Esophagus squamous epithelium (tissue), 5 donors: ENCODE measurements around the gene SMYD3. TPM values are rescaled to one million over a fixed set of nuclear protein-coding genes. Genes with fewer than 3 reads are reported as not detected.

Source experiments
- DNase-seq: peaks from one replicate; lab custom pipeline; 2025; lab: John Stamatoyannopoulos, UW
- H3K27ac ChIP-seq, 4 donors: fragments of 200-600 bp; sonication (generic); one replicate each; pipeline ENCODE4 v1.5.1; 2016 to 2019; ENCODE audit warnings: mild to moderate bottlenecking in 1 of 4
- H3K27me3 ChIP-seq, 4 donors: fragments of 200-600 bp; sonication (generic); 1 replicate in 3 of 4; 2 replicates in 1 of 4; pipeline versions ENCODE4 v1.5.1 to v1.6.0; 2017 to 2021; ENCODE audit warnings: antibody characterized with exemption in 1 of 4
- H3K36me3 ChIP-seq, 3 donors: fragments of 200-600 bp; sonication (generic); one replicate each; pipeline ENCODE4 v1.5.1; 2016 to 2019
- H3K4me1 ChIP-seq, 3 donors: fragments of 200-600 bp; sonication (generic); one replicate each; pipeline ENCODE4 v1.5.1; 2017 to 2019
- H3K4me3 ChIP-seq, 4 donors: fragments of 200-600 bp; sonication (generic); 1 replicate in 3 of 4; 2 replicates in 1 of 4; pipeline ENCODE4 v1.5.1; 2016 to 2019; ENCODE audit warnings: mild to moderate bottlenecking in 2 of 4, moderate library complexity in 1 of 4
- H3K9me3 ChIP-seq, 3 donors: fragments of 200-600 bp; sonication (generic); one replicate each; pipeline ENCODE4 v1.5.1; 2016 to 2019
- POLR2A ChIP-seq, 4 donors: fragments of 450-650 bp; IDR thresholded peaks; one replicate each; pipeline ENCODE4 v1.6.1; 2017; ENCODE audit warnings: antibody characterized with exemption in 4 of 4, mild to moderate bottlenecking in 4 of 4, moderate library complexity in 3 of 4
- WGBS, 2 donors: methylation state at CpG; one replicate each; pipeline ENCODE4 v1.1.5; 2018; 5-methylcytosine and 5-hydroxymethylcytosine counted together
- intact Hi-C: fragments of 100-400 bp; cut with DNase I; formaldehyde crosslinking; loops from one replicate; pipeline ENCODE4 v1.15.0; 2022
- total RNA-seq, 4 donors: library from RNA; depleted of rRNA; stranded (reverse); fragments of >200 nt; gene quantifications; one replicate each; pipeline ENCODE4 v1.1.0, GENCODE V29; 2016
- TF ChIP-seq, protein P1 (sequence below), 6 experiments: fragments of 450-650 bp in 4 of 6; fragments of 200-600 bp in 2 of 6; sonication (generic) in 2 of 6; IDR thresholded peaks; one replicate each; pipeline ENCODE4 v1.5.1; 2016 to 2019; ENCODE audit warnings: antibody characterized with exemption in 6 of 6, mild to moderate bottlenecking in 4 of 6, moderate library complexity in 4 of 6
- donor health status: DM: yes; HTN: yes; CAD: no.

SMYD3 gene
- total RNA-seq, 4 donors from 2014 or later, result 8.4 to 15.8 (median 11.5) TPM

DNA sequence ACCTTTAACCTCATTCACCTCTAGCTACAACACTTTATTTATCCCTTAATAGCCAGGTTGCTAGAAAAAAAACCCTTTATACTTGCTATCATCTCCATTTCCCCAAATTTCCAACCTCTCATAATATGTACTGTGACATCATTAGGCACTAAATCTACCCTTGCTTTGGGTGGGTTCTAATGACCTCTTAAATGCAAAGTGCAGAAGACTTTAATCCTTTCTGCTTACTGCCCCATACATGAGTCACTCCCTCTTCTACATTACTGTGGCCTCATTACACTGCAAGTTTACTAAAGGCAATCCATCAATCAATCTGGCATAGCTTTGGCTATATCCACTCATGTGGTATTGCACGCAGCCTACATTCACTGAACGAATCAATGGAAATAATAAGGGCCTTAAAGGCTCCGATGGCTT, 353.3 kb downstream of the SMYD3 start:
- H3K4me3 ChIP-seq, result no peak overlapping the region
- peaks cover 0 to 6% (median 0%) of the 10 kb centered on the region in 3 donors for H3K4me1 ChIP-seq
- 74 to 88% methylated on average over 3 of the region's 3 CpGs for WGBS, 2 donors
- H3K9me3 ChIP-seq, result no peaks in the 10 kb centered on the region
- intact Hi-C loops, result no loop called here
- no peak for DNase-seq
- no peaks in the 10 kb centered on the region for H3K36me3 ChIP-seq
- H3K27ac ChIP-seq, result no peak overlapping the region
- no peak for TF ChIP-seq POLR2A (IDR thresholded peaks at IDR 0.05)
- TF ChIP-seq, protein P1, sequence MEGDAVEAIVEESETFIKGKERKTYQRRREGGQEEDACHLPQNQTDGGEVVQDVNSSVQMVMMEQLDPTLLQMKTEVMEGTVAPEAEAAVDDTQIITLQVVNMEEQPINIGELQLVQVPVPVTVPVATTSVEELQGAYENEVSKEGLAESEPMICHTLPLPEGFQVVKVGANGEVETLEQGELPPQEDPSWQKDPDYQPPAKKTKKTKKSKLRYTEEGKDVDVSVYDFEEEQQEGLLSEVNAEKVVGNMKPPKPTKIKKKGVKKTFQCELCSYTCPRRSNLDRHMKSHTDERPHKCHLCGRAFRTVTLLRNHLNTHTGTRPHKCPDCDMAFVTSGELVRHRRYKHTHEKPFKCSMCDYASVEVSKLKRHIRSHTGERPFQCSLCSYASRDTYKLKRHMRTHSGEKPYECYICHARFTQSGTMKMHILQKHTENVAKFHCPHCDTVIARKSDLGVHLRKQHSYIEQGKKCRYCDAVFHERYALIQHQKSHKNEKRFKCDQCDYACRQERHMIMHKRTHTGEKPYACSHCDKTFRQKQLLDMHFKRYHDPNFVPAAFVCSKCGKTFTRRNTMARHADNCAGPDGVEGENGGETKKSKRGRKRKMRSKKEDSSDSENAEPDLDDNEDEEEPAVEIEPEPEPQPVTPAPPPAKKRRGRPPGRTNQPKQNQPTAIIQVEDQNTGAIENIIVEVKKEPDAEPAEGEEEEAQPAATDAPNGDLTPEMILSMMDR (IDR thresholded peaks at IDR 0.05), result no peak
- H3K27me3 ChIP-seq, result no peaks in the 10 kb centered on the region

DNA sequence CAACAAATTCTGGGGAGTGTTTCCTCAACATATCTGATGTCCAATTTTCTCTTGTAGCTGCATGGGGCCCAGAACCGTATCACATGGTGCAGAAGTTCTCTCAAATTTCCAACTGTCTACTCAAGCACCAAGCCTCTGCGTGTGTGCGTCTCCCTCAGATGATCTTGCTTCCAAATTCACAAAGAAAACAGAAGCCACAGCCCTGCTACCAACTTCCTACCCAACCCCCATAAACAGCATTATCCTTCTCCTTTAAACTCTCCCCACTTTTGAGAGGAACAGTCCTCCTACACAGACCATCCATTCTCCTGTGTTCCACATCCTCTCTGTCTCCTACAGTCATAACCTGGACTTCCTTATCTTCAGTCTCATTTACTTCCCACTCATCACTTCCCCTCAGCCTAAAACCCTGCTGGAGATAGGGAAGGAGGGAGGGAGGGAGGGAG, 354.1 kb downstream of the SMYD3 start:
- Histone ChIP-seq H3K4me1 (peaks cover 0 to 6% (median 0%) of the 10 kb centered on the region in 3 donors), H3K27me3 (no peaks in the 10 kb centered on the region), H3K4me3 (no peak overlapping the region), H3K27ac (no peak overlapping the region), H3K36me3 (no peaks in the 10 kb centered on the region), H3K9me3 (peaks cover 0 to 3% (median 0%) of the 10 kb centered on the region in 3 donors)
- TF ChIP-seq POLR2A (IDR thresholded peaks at IDR 0.05), result no peak
- TF ChIP-seq, protein P1 (IDR thresholded peaks at IDR 0.05), result no peak
- intact Hi-C loops, result no loop called here
- DNase-seq, result no peak
- 81 to 98% methylated on average over 3 of the region's 3 CpGs for WGBS, 2 donors

DNA sequence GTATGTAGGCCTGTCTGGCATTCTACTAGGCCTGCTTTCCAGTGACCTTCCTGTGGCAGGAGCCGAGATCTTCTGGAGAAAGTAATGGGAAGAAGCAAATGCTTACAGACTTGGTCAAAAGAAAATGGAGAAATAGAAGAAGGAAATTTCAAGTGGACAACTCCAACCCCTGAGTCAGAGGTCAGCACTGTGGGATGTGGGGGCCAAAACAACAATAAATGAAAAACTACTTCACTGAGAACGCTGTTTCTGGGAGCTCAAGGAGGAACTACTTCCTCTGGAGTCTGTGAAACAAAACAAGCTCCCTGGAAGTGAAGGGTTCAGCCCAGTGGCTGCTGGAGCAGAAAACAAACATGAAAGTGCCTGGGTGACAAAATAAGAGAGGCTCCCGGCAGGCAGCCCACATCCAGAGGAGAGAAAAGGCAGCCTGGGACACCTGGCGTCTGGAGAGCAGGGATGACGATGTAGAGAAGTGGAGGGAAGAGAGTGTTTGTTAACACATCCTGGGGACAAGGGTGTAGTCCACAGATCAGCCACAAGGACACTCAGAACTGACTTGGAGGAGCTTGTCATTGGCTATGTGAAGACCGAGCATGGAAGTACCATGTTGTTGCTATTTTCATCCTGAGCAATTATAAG, 355.2 kb downstream of the SMYD3 start:
- no peak for TF ChIP-seq POLR2A (IDR thresholded peaks at IDR 0.05)
- TF ChIP-seq, protein P1 (IDR thresholded peaks at IDR 0.05), result no peak

DNA sequence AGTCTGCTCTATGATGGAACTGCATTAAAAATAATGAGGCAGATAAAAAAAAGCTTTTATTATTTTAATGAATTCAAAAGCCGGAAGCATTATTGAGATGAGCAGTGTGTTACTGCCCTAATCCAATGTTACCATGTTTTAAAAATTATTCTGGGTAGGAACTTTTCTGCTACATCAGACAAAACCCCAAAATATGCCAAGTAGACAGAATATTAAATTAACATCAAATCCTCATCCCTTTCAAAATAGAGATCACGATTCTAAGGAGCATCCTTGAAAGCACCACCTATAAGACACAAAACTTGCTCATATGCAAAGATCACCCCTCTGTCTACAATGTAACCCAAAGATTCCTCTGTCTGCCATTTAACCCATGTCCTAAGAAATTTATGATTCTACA, 357.5 kb downstream of the SMYD3 start:
- no peak for DNase-seq
- 95 to 97% methylated on average over 2 of the region's 2 CpGs for WGBS, 2 donors
- no peak overlapping the region for H3K4me3 ChIP-seq
- TF ChIP-seq, protein P1 (IDR thresholded peaks at IDR 0.05), result no peak
- no peak for TF ChIP-seq POLR2A (IDR thresholded peaks at IDR 0.05)
- no peaks in the 10 kb centered on the region for H3K4me1 ChIP-seq
- peaks cover 0 to 5% (median 0%) of the 10 kb centered on the region in 3 donors for H3K9me3 ChIP-seq
- H3K27me3 ChIP-seq, result no peaks in the 10 kb centered on the region
- intact Hi-C loops, result no loop called here
- H3K36me3 ChIP-seq, result no peaks in the 10 kb centered on the region
- no peak overlapping the region for H3K27ac ChIP-seq

More for the DNA sequence above, 355.2 kb downstream of the SMYD3 start:
- DNase-seq, result no peak
- peaks cover 0 to 6% (median 0%) of the 10 kb centered on the region in 3 donors for H3K4me1 ChIP-seq
- no peak overlapping the region for H3K4me3 ChIP-seq
- no peak overlapping the region for H3K27ac ChIP-seq
- H3K9me3 ChIP-seq, result peaks cover 0 to 5% (median 0%) of the 10 kb centered on the region in 3 donors
- no peaks in the 10 kb centered on the region for H3K27me3 ChIP-seq
- H3K36me3 ChIP-seq, result no peaks in the 10 kb centered on the region
- intact Hi-C loops, result no loop called here
- 72 to 79% methylated on average over 5 to 6 of the region's 6 CpGs for WGBS, 2 donors
